ENCODE data around the gene PSMG1.
"Not testable (repeated sequence)": the region's sequence is repeated elsewhere in the genome, so short reads cannot be mapped to it uniquely, and the experiment has no call there.

Gene PSMG1

GRCh38 chr21:39183272-39184049 is at the start of gene PSMG1:
Gene PSMG1 (minus strand): TSS chr21:39183451. CDS start chr21:39183385, 66 bp downstream.
- DNase-seq (ENCODE audit: low spot score) = peak; percentile 97

- DNase-seq (ENCODE audit: low spot score) = peak; percentile 8
Observed at GRCh38 chr21:39232861-39233291, 49.6 kb upstream of the PSMG1 start.

GRCh38 chr21:39224930-39225329 is 41.7 kb upstream of the PSMG1 start:
- DNase-seq (ENCODE audit: low spot score) = no peak

GRCh38 chr21:39221997-39222486 is 38.8 kb upstream of the PSMG1 start:
- no peak for DNase-seq (ENCODE audit: low spot score)

GRCh38 chr21:39221282-39221996 is 38.2 kb upstream of the PSMG1 start:
- no peak for DNase-seq (ENCODE audit: low spot score)

GRCh38 chr21:39220875-39221274 is 37.6 kb upstream of the PSMG1 start:
- not testable (repeated sequence) for DNase-seq (ENCODE audit: low spot score)

- no peak for DNase-seq (ENCODE audit: low spot score)
Observed at GRCh38 chr21:39220150-39220549, 36.9 kb upstream of the PSMG1 start.

GRCh38 chr21:39218082-39218409 is 34.8 kb upstream of the PSMG1 start:
- no peak for DNase-seq (ENCODE audit: low spot score)

GRCh38 chr21:39217356-39218081 is 34.3 kb upstream of the PSMG1 start:
- DNase-seq (ENCODE audit: low spot score) = no peak

- DNase-seq (ENCODE audit: low spot score) = no peak
Observed at GRCh38 chr21:39216290-39216689, 33.0 kb upstream of the PSMG1 start.

GRCh38 chr21:39215078-39215477 is 31.8 kb upstream of the PSMG1 start:
- DNase-seq (ENCODE audit: low spot score) = no peak

GRCh38 chr21:39209334-39209688 is 26.1 kb upstream of the PSMG1 start:
- no peak for DNase-seq (ENCODE audit: low spot score)

- no peak for DNase-seq (ENCODE audit: low spot score)
Observed at GRCh38 chr21:39208624-39209333, 25.5 kb upstream of the PSMG1 start.

- no peak for DNase-seq (ENCODE audit: low spot score)
Observed at GRCh38 chr21:39204134-39204533, 20.9 kb upstream of the PSMG1 start.

GRCh38 chr21:39198800-39199199 is 15.5 kb upstream of the PSMG1 start:
- DNase-seq (ENCODE audit: low spot score) = no peak

GRCh38 chr21:39197448-39198233 is 14.4 kb upstream of the PSMG1 start:
- DNase-seq (ENCODE audit: low spot score) = no peak

- no peak for DNase-seq (ENCODE audit: low spot score)
Observed at GRCh38 chr21:39196838-39197237, 13.6 kb upstream of the PSMG1 start.

GRCh38 chr21:39196310-39196709 is 13.1 kb upstream of the PSMG1 start:
- DNase-seq (ENCODE audit: low spot score) = no peak

- DNase-seq (ENCODE audit: low spot score) = no peak
Observed at GRCh38 chr21:39193380-39193779, 10.1 kb upstream of the PSMG1 start.

- DNase-seq (ENCODE audit: low spot score) = no peak
Observed at GRCh38 chr21:39189857-39190604, 6.8 kb upstream of the PSMG1 start.
